GM12872 (cell line): ENCODE measurements around the gene CHM.

Source experiments
- CTCF ChIP-seq: IDR thresholded peaks from 3 replicates; pipeline ENCODE4 v1.5.1; 2011; ENCODE audit warnings: low read depth, mild to moderate bottlenecking, low read length, moderate library complexity; ENCODE audit not compliant: insufficient read depth

Gene CHM

GRCh38 chrX:85907316-85907715 is 140.0 kb downstream of the CHM start:
- no peak for TF ChIP-seq CTCF

- no peak for TF ChIP-seq CTCF
Measured at GRCh38 chrX:85906399-85906798, 141.0 kb downstream of the CHM start.

DNA sequence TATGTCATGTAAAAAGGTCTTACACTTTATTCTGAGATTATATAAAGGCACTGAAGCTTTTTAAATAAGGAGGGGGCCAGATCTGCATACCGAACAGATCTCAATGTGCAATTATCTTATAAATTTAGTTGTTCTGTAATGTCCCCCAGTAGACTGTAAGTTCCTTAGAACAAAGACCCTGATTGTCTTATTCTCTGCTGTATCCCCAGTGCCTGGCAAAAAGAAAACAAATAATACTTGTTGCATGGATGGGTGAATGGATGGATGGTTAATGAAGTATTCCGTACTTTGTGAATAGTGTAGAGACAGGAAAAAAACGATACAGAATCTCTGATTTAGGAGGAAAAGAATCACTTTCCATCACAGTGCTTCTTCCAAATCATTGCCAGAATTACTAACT is 141.5 kb downstream of the CHM start:
- TF ChIP-seq CTCF: no peak

GRCh38 chrX:85903692-85904471 is 143.5 kb downstream of the CHM start:
- no peak for TF ChIP-seq CTCF

- TF ChIP-seq CTCF: no peak
Measured at GRCh38 chrX:85897362-85898126, 149.8 kb downstream of the CHM start.

DNA sequence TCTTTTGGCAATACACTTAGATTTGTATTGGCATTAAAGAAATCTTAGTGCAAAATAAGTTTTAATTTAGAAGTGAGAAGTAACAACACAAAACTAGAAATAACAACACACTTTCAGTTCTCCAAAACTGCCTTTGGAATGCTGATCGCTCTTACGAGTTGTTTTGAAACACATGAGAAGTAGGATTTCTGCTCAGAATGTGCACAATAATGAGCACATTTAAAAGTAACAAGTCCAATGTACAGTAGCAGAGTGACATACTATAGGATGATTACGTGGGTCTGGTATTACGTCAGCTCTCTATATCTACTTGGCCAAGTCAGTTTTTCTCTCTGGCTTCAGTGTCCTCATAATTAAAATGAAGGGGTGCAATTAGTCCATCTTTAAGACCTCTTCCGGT is 164.8 kb downstream of the CHM start:
- no peak for TF ChIP-seq CTCF

DNA sequence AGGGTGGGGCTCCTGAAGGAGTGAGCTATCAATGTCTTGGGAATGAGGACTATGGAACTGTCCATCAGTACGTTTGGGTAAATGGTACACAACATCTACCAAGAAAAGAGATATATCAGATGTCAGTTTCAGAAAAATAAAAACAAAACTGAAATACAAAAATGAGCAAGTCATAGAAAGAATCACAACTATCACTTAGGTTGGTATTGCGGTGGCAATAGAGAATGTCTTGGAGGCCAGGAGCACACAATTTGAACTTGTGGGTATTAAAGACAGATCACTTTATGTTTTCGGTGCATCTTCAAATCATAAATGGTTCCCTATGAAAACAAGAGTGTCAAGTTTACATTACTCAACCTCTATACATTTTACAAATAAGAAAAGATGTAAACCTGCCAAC is 176.8 kb downstream of the CHM start:
- TF ChIP-seq CTCF: no peak
